Hematopoietic multipotent progenitor cell treated with erythropoietin and hydrocortisone succinate and interleukin-3 and kit ligand, for 4 days (in vitro differentiated cells): ENCODE results near the gene GJD3.

Experiments
- DNase-seq: peaks from one replicate; pipeline ENCODE4 v3.0.0-alpha.2; 2015

Gene GJD3

DNA sequence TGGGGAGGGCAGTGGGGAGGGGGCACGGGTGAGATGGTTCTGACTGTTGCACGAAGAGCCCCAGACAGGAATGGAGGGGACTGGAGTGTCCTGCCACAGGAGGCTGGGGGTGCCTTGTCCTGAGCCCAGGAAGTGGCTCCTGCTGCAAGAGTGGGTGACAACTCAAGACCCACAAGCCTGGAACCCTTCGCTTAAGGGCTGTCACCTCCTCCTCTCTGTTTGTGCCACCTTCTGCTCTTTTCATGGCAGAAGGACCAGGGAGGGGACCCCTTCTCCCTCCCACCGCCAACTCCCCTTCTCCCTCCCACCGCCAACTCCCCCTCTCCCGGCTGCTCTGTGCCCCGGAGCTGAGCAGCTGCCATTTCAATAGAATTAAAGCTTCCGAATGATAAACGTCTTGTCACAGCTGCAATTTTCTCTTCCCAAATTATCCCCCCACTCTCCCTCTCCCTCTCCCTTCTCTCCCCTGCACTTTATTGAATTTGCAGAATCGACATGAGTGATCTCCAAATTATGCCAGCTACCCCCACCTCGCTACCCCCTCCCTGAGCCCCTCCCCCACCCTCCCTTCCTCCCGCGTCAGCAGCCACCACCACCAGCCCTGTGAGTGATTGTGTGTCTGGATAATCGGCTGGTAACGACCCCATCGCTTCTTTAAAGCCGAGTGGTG is 13.7 kb downstream of the GJD3 start:
- DNase-seq = no peak

DNA sequence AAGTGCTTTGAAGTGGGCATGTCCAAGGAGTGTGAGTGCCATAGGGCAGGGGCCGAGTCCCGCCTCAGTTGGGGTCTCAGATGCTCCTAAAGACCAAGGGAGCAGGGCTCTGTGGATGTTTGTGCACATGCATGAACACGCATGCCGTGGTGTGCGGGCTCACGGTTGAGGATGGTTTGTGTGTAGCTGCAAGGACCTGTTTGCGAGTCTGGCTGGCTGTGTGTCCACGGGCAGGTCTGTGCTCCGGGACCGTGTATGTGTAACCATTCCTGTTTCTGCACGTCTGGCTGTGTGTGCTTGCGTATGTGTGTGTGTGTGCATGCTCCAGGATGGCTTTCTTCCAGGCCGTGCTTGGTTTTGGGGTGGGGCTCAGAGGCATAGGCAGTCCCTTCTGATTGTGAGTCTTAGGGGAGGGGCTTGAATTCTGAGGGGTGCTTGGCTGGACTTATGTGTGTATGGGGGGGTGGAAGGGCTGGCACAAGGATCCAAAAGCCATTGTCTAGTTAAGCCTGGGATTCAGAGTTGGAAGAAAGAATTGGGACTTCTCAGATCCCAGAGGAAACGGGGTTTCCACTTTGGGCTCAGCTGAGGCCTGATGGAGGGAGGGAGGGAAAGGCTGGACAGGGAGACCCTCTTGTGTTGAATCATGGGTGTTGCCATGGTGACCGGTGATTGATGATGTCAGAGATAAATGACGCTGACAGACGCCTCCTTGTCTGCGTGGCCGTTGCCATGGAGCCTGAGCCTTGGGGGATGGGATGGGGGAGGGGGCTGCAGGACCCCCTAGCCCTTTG is 14.4 kb downstream of the GJD3 start:
- DNase-seq = peak; percentile 66

DNA sequence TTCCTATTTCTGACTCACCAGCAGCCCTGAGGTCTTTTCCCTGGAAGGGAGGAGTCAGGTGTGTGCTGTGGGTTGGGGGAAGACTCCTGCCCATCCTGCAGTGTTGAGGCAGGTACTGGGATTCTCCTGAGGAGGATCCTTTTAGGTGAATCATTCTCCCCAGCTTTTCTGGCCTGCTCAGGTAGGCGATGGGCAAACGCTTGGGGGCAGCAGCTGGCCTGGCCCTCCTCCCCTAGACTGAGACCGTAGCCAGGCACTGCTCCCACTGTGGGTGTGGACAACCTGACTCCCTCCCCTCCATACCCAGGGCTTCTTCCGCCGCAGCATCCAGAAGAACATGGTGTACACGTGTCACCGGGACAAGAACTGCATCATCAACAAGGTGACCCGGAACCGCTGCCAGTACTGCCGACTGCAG is 15.1 kb downstream of the GJD3 start:
- no peak for DNase-seq

DNA sequence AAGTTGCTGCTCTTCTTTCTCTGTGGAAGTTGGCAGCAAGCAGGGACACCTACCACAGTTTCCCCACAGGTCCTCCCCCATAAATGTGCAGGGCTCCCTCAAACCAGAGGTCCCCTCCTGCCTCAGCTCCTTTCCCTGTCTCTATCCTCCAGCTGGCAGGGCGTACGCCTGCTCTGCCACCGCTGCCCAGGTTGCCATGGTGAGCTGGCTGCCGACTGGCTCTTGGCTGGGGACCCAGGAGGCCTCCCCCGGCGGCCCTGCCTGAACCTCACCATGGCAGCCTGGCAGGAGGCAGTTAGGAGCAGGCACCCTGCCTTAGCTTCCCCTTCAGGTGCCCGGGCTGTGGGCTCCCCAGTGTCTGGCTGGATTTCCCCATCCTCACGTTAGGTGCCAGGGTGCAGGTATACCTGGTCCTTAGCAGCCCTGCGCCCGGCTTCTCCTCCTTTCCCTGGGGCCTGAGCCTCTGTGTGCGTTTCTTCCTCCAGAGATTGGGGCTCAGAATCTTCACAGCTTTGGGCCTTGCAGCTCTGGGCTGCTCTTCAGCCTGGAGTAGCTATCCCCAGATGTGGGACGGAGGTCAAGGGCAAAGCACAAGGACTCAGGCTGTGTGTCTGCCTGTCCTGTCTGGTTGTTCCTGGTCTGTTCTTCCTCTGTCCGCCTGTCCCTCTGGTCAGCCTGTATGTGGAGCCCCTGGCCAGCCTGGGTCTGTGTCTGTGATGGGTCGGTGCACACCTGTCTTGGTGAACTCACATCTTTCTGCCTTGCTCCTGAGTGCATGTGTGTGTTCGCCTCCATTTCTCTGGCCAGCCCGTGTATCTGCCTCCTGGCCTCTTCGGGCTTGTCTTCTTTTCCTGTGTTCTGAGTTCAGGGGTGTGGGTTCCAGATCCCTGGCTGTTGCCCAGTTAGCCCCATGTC is 15.7 kb downstream of the GJD3 start:
- DNase-seq = peak; percentile 58

- DNase-seq = peak; percentile 67
Measured at GRCh38 chr17:40348136-40348504, 16.4 kb downstream of the GJD3 start.

GRCh38 chr17:40347319-40348135 is 17.0 kb downstream of the GJD3 start:
- peak; percentile 50 for DNase-seq

DNA sequence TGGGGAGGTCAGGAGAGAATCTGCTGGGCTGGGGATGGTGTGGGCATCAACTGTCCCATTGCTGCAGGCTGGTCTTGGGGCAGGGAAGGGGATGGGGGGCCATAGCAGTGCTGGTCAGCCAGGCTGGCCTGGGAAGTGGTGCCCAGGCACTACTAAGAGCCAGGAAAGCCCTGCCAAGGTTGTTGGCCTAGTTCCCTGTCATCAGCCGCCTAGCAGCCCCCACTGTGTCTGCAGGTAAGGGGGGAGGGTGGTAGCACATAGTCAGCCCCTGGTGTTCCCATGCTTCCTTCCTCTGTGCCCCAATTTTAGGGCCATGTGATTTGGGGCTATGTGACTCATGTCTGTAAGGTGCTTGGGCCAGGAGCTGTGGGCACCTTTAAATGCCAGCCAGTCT is 17.8 kb downstream of the GJD3 start:
- no peak for DNase-seq

DNA sequence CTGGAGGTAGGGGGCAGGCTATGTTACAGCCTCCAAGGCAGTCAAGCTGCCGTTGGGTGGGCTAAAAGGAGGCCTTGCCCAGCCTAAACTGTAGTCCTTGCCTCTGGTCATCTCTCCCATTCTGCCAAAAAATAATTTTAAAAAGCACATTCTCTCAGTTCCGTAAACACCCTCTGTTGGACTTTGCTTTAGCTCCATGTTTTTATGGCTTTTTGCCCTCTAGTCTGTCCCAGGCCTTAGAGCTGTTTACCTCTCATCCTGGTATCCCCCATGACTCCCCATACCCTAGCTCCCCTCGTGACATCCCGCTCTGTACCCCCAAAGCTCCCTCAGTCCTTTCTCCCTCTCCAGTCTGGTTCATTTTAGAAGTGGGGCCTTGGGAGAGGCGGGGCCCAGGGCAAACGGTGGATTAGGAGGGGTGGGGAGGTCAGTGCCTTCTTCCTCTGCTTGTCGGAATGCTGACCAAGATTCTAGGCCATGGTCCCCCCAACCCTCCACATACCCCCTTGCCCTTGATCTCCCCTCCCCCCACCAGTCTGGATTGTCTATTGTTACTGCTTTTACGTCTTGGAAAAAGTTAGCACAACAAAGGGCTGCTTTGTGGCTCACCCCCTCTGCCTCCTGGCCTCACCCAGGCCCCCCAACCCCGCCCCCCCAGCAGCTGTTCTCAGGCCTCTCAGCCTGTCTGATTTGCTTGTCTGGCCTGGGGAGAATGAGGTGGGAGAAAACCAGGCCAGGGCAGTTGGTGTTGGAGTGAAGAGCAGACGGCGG is 18.4 kb downstream of the GJD3 start:
- no peak for DNase-seq

GRCh38 chr17:40345161-40345993 is 19.2 kb downstream of the GJD3 start:
- DNase-seq = peak; percentile 77

DNA sequence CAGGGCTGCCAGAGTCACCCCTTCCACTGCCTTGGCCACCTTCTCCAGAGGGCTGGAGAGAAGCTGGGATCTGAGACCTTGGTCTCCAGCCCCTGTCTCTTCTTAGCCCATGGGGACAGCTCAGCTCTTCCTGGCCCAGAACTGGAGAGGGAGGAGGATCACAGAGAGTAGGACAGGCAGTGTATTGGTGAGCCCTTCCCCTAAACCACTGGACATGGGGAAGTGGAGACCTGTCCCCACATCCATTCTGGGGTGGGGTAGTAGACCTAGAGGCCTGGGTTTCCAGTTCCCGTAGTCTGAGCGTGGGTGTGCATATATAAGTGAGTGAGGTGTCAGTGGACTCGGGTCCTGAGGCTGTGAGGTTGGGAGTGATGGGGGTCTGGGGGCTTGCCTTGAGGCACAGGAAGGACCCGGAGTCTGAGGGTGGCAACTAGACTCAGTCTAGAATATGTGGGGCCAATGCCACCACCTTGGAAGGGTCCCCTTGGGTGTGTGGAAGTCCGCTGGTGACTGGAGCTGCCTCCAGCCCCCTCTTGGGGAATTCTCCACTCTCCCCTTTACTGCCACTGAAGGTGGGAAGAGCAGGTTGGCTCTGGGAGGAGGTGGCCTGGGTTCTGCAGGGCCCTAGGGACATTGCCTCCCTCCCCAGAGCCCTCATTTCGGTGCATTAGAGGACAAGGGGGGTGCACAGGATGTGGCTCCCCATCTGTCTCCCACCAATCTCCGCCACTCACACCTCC is 19.9 kb downstream of the GJD3 start:
- no peak for DNase-seq

- DNase-seq = no peak
Measured at GRCh38 chr17:40343219-40344119, 21.1 kb downstream of the GJD3 start.

DNA sequence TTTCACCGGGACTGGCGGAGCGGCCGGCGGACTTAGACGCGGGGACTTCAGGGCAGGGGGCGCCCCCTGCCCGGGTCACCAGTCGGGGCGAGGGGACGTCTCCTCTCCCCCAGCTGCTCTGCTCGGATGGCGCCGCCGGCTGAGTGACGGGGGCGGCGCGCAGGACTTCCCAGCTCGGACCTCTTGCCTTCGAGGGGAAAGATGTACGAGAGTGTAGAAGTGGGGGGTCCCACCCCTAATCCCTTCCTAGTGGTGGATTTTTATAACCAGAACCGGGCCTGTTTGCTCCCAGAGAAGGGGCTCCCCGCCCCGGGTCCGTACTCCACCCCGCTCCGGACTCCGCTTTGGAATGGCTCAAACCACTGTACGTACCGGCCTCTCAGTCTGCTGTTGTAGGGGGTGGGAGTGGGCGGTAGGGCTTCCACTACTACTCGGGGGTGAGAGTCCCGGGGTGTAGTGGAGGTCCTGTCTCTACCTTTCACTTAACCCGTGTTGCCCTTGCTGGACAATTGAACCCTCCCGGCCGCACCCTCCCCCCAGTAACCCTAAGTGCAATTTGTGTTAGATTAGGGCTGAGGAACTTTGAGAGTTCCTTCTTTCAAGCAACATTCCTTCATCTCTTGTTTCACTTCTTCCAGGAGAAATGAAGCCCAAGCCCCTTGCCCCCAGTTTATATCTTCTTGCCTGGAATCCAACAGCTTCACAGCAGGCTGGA is 21.9 kb downstream of the GJD3 start:
- no peak for DNase-seq

DNA sequence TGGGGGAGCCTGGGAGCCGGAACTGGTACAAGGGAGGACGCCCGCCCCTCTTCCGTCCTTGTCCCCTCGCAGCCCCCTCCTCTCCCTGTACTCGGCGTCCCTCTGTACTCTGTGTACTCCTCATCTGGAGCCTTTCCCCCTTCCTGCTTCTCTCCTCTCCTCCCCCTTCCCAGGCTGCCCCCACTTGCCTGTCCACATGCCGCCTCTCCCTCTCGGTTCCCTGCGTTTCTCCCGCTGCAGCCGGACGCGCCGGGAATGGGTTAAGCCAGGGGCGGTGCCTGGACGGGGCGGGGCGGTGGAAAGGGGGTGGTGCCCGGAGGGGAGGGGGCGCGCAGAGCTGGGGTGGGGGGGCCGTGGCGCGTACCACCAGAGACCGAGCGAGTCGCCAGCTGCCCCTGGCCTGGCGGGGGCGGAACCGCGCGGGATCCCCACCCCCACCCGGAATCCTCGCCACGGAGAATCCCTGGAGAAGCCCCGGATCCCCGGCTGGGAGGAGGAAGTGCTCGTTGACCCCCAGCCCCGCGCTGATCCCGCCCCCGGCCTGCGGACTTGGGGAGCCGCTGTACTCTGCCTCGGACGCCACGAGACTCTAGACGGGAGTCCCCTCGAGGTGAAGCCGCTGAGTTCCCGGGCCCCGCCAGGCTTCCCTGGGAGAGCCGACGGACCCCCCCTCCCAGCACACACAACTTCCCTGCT is 22.6 kb downstream of the GJD3 start:
- DNase-seq = no peak

GRCh38 chr17:40340880-40341807 is 23.4 kb downstream of the GJD3 start:
- DNase-seq = peak; percentile 93

DNA sequence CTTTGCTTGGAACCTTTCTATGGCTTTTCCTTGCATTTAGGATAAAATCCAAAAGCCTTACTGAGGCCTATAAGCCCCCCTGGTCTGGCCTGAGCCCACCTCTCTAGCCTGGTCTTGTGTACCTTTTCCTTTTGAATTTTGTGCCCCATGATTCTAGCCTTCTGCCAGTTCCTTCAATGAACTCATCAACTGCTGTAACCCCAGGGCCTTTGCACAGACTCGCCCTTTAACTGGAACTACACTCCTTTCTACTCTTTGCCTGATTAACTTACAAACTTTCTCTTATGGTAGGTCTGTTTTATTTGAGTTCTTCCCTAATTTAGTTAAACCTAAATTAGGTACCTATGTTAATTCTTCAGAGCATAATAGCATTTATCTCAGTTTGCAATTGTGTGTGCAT is 24.2 kb downstream of the GJD3 start:
- DNase-seq = no peak

GRCh38 chr17:40338941-40339649 is 25.4 kb downstream of the GJD3 start:
- peak; percentile 88 for DNase-seq
